ENCODE measurements around the gene TCF7L1. TPM values are rescaled to one million over a fixed set of nuclear protein-coding genes. Genes with fewer than 3 reads are reported as not detected.

The TCF7L1 gene
- total and polyA plus RNA-seq, 2 of the 13 experiments (the other 11 are each of a cell fraction or from before 2014, with no cell fraction given), result 0.04 to 0.15 TPM

- TF ChIP-seq ZBTB25 (CRISPR knock-in tag; IDR thresholded peaks at IDR 0.05) (peak; percentile 74), GABPA (IDR thresholded peaks at IDR 0.05; ENCODE audit: low read depth, low read length) (no peak), GABPA (CRISPR knock-in tag; IDR thresholded peaks at IDR 0.05; ENCODE audit: low read depth) (peak; percentile 78), YY1 (IDR thresholded peaks at IDR 0.05; ENCODE audit: insufficient read depth, insufficient replicate concordance, low read depth, low read length) (peak; percentile 83), ZNF83 (CRISPR knock-in tag; IDR thresholded peaks at IDR 0.05; ENCODE audit: borderline replicate concordance) (no peak), ZNF589 (CRISPR knock-in tag; conservative IDR thresholded peaks at IDR 0.05) (no peak), CAMTA2 (CRISPR knock-in tag; IDR thresholded peaks at IDR 0.05; ENCODE audit: borderline replicate concordance) (peak; percentile 81; the same call in 1 of the 2 replicates), CENPBD1 (CRISPR knock-in tag; IDR thresholded peaks at IDR 0.05; ENCODE audit: borderline replicate concordance, low read depth) (peak; percentile 96), MXD4 (CRISPR knock-in tag; IDR thresholded peaks at IDR 0.05) (peak; percentile 68), HDAC1 (CRISPR knock-in tag; IDR thresholded peaks at IDR 0.05) (peak; percentile 56), TCF12 (IDR thresholded peaks at IDR 0.05) (no peak), TCF12 (CRISPR knock-in tag; IDR thresholded peaks at IDR 0.05) (no peak), NFKBIZ (CRISPR knock-in tag; IDR thresholded peaks at IDR 0.05) (no peak), HMGA1 (CRISPR knock-in tag; conservative IDR thresholded peaks at IDR 0.05) (no peak), ZNF446 (CRISPR knock-in tag; IDR thresholded peaks at IDR 0.05) (peak; percentile 83), SATB2 (CRISPR knock-in tag; IDR thresholded peaks at IDR 0.05) (peak; percentile 77; the same call in 1 of the 2 replicates), ZNF616 (CRISPR knock-in tag; IDR thresholded peaks at IDR 0.05; ENCODE audit: low read depth) (peak; percentile 83), GZF1 (CRISPR knock-in tag; IDR thresholded peaks at IDR 0.05) (0 out of 2 replicates have a peak, but pooled peaks have one; percentile 45), TRIM24 (CRISPR knock-in tag; IDR thresholded peaks at IDR 0.05) (no peak), ZSCAN9 (CRISPR knock-in tag; IDR thresholded peaks at IDR 0.05; ENCODE audit: borderline replicate concordance) (peak; percentile 91)
- TF ChIP-seq, protein P1, sequence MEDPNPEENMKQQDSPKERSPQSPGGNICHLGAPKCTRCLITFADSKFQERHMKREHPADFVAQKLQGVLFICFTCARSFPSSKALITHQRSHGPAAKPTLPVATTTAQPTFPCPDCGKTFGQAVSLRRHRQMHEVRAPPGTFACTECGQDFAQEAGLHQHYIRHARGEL (CRISPR knock-in tag; IDR thresholded peaks at IDR 0.05), result no peak
- TF ChIP-seq, protein P2, sequence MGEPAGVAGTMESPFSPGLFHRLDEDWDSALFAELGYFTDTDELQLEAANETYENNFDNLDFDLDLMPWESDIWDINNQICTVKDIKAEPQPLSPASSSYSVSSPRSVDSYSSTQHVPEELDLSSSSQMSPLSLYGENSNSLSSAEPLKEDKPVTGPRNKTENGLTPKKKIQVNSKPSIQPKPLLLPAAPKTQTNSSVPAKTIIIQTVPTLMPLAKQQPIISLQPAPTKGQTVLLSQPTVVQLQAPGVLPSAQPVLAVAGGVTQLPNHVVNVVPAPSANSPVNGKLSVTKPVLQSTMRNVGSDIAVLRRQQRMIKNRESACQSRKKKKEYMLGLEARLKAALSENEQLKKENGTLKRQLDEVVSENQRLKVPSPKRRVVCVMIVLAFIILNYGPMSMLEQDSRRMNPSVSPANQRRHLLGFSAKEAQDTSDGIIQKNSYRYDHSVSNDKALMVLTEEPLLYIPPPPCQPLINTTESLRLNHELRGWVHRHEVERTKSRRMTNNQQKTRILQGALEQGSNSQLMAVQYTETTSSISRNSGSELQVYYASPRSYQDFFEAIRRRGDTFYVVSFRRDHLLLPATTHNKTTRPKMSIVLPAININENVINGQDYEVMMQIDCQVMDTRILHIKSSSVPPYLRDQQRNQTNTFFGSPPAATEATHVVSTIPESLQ (CRISPR knock-in tag; conservative IDR thresholded peaks at IDR 0.05), result no peak; the same call in 1 of the 2 replicates
- TF ChIP-seq, protein P3, sequence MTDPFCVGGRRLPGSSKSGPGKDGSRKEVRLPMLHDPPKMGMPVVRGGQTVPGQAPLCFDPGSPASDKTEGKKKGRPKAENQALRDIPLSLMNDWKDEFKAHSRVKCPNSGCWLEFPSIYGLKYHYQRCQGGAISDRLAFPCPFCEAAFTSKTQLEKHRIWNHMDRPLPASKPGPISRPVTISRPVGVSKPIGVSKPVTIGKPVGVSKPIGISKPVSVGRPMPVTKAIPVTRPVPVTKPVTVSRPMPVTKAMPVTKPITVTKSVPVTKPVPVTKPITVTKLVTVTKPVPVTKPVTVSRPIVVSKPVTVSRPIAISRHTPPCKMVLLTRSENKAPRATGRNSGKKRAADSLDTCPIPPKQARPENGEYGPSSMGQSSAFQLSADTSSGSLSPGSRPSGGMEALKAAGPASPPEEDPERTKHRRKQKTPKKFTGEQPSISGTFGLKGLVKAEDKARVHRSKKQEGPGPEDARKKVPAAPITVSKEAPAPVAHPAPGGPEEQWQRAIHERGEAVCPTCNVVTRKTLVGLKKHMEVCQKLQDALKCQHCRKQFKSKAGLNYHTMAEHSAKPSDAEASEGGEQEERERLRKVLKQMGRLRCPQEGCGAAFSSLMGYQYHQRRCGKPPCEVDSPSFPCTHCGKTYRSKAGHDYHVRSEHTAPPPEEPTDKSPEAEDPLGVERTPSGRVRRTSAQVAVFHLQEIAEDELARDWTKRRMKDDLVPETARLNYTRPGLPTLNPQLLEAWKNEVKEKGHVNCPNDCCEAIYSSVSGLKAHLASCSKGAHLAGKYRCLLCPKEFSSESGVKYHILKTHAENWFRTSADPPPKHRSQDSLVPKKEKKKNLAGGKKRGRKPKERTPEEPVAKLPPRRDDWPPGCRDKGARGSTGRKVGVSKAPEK (CRISPR knock-in tag; IDR thresholded peaks at IDR 0.05; ENCODE audit: borderline replicate concordance), result no peak
These were observed 221.3 kb downstream of the TCF7L1 start, which contains the start of the genes ELMOD3 and RETSAT (continued) for GRCh38 chr2:85354286-85355072.

Measured in HepG2 (cell line).